OCI-LY7 (cell line): ENCODE measurements around the gene CDK15. TPM values are rescaled to one million over a fixed set of nuclear protein-coding genes. Genes with fewer than 3 reads are reported as not detected.

Experiments
- BruUV-seq: library from RNA; stranded (reverse); fragments of 400-500 nt; replicated peaks from 2 replicates; lab custom pipeline; 2021; lab: Mats Ljungman, UMichigan
- CTCF ChIA-PET: fragments of 300-600 bp; sonication (Branson Sonifier 250); formaldehyde crosslinking; loops from one replicate; lab custom pipeline; 2022; ENCODE audit warnings: antibody characterized with exemption; ENCODE audit not compliant: unreplicated experiment; lab: Charles Lee
- POLR2A ChIA-PET: fragments of 300-600 bp; sonication (Branson Sonifier 250); formaldehyde crosslinking; loops from one replicate; lab custom pipeline; 2022; ENCODE audit warnings: antibody characterized with exemption; lab: Charles Lee
- DNase-seq: peaks from one replicate; pipeline ENCODE4 v3.0.0-alpha.2; 2015; ENCODE audit warnings: low spot score
- H2AFZ ChIP-seq: fragments of 200-600 bp; sonication (generic), shearing (Covaris generic); 2 replicates; pipeline ENCODE4 v1.6.1; 2014; ENCODE audit warnings: mild to moderate bottlenecking, antibody characterized with exemption, low read length, moderate library complexity
- H3K27ac ChIP-seq: fragments of 200-600 bp; sonication (generic); 2 replicates; pipeline ENCODE4 v1.5.1; 2014; ENCODE audit warnings: mixed run types, low read depth, mild to moderate bottlenecking, moderate library complexity, low read length, inconsistent platforms; ENCODE audit not compliant: poor library complexity, severe bottlenecking
- H3K36me3 ChIP-seq: fragments of 200-600 bp; sonication (generic); 2 replicates; pipeline ENCODE4 v1.6.1; 2014; ENCODE audit warnings: mild to moderate bottlenecking, antibody characterized with exemption, low read length, moderate library complexity, mixed read lengths; ENCODE audit not compliant: insufficient read depth
- H3K4me1 ChIP-seq: fragments of 200-600 bp; sonication (generic); 2 replicates; pipeline ENCODE4 v1.5.1; 2014; ENCODE audit warnings: mild to moderate bottlenecking, low read length; ENCODE audit not compliant: insufficient read depth, poor library complexity, severe bottlenecking
- H3K4me2 ChIP-seq: fragments of 200-600 bp; sonication (generic); 2 replicates; pipeline ENCODE4 v1.6.1; 2014; ENCODE audit warnings: mild to moderate bottlenecking, low read length
- H3K4me3 ChIP-seq: fragments of 200-600 bp; sonication (generic); 2 replicates; pipeline ENCODE4 v1.5.1; 2014; ENCODE audit warnings: mild to moderate bottlenecking, low read depth, low read length; ENCODE audit not compliant: poor library complexity, severe bottlenecking
- H3K79me2 ChIP-seq: fragments of 200-600 bp; sonication (generic); 2 replicates; pipeline ENCODE4 v1.6.1; 2016; ENCODE audit warnings: low read depth, mild to moderate bottlenecking, low read length, moderate library complexity, mixed read lengths; ENCODE audit not compliant: insufficient read depth
- H3K9me2 ChIP-seq: fragments of 200-600 bp; sonication (generic); 2 replicates; pipeline ENCODE4 v1.6.1; 2016; ENCODE audit warnings: mild to moderate bottlenecking, low read length, mixed read lengths; ENCODE audit not compliant: insufficient read depth
- H3K9me3 ChIP-seq: fragments of 200-600 bp; sonication (generic); 2 replicates; pipeline ENCODE4 v1.6.1; 2014; ENCODE audit warnings: mild to moderate bottlenecking, mixed run types, low read length, mixed read lengths
- H4K20me1 ChIP-seq: fragments of 200-600 bp; sonication (generic); 2 replicates; pipeline ENCODE4 v1.6.1; 2014; ENCODE audit warnings: mild to moderate bottlenecking, antibody characterized with exemption, low read length, moderate library complexity, mixed read lengths; ENCODE audit not compliant: insufficient read depth
- EZH2phosphoT487 ChIP-seq: fragments of 200-600 bp; sonication (generic); IDR thresholded peaks from 2 replicates; pipeline ENCODE4 v1.6.1; 2018; ENCODE audit warnings: low read depth, borderline replicate concordance, mild to moderate bottlenecking, mixed run types, antibody characterized with exemption, low read length, moderate library complexity, mixed read lengths
- intact Hi-C: fragments of 100-400 bp; cut with micrococcal nuclease; formaldehyde crosslinking; loops from one replicate; pipeline ENCODE4 v1.10.0; 2022; ENCODE audit not compliant: unreplicated experiment
- total RNA-seq, 2 experiments: library from RNA; depleted of rRNA in 1 of 2; stranded (reverse); fragments of >200 nt in 1 of 2; shearing (Covaris generic) in 1 of 2; gene quantifications; 2 replicates each; pipeline ENCODE4 v1.2.3, GENCODE V29; 2014 to 2022
- TF ChIP-seq, protein P1 (sequence below): fragments of 200-600 bp; sonication (generic); conservative IDR thresholded peaks from 2 replicates; pipeline ENCODE4 v1.5.1; 2014; ENCODE audit warnings: mild to moderate bottlenecking, antibody characterized with exemption, low read length, moderate library complexity, mixed read lengths

Gene CDK15
- total RNA-seq, 2 experiments from 2014 or later = not detected

- POLR2A ChIA-PET = interaction anchor here (0.6 to 0.7 kb wide), 2 partner anchors 520 to 1659 kb away, joined by 3 to 4 read pairs; no protein-coding TSS in a partner anchor
- intact Hi-C loops = loop anchor here (1.0 kb wide), 1 partner anchor 16 kb away; no protein-coding TSS in a partner anchor
Observed at GRCh38 chr2:201765799-201766198, 40.5 kb upstream of the CDK15 start.

DNA sequence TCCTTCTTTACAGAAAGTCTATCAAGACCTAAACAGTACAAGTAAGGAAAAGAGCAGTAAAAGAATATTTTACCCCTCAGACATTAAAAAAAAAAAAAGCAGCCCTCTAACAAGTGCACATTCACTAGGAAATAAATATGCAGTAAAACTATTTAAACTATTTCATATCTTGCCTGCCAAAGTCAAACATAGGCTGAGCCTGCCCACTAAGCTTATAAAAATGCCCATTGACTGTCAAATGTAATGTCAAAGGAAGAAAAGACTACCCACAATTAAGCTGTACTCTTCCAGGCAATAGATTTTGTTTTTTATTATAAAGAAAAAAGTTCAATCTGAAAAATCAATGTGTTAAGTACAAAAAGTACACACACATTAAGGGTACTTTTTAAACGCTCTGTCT lies 37.4 kb upstream of the CDK15 start:
- CTCF ChIA-PET = interaction anchor here (0.9 kb wide), 1 partner anchor 10 kb away, joined by 3 read pairs; no protein-coding TSS in a partner anchor

More at GRCh38 chr2:201765799-201766198, 40.5 kb upstream of the CDK15 start:
- Histone ChIP-seq H3K36me3 (no peaks in the 10 kb centered on the region), H3K27ac (no peak overlapping the region), H4K20me1 (no peaks in the 10 kb centered on the region), H3K79me2 (no peaks in the 10 kb centered on the region), H3K4me2 (no peak overlapping the region), H3K4me3 (no peak overlapping the region), H3K9me2 (no peaks in the 10 kb centered on the region), H3K9me3 (no peaks in the 10 kb centered on the region), H2AFZ (no peak overlapping the region), H3K4me1 (no peaks in the 10 kb centered on the region)
- no peak for DNase-seq
- TF ChIP-seq, protein P1, sequence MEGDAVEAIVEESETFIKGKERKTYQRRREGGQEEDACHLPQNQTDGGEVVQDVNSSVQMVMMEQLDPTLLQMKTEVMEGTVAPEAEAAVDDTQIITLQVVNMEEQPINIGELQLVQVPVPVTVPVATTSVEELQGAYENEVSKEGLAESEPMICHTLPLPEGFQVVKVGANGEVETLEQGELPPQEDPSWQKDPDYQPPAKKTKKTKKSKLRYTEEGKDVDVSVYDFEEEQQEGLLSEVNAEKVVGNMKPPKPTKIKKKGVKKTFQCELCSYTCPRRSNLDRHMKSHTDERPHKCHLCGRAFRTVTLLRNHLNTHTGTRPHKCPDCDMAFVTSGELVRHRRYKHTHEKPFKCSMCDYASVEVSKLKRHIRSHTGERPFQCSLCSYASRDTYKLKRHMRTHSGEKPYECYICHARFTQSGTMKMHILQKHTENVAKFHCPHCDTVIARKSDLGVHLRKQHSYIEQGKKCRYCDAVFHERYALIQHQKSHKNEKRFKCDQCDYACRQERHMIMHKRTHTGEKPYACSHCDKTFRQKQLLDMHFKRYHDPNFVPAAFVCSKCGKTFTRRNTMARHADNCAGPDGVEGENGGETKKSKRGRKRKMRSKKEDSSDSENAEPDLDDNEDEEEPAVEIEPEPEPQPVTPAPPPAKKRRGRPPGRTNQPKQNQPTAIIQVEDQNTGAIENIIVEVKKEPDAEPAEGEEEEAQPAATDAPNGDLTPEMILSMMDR = no peak
- TF ChIP-seq EZH2phosphoT487 = no peak
- CTCF ChIA-PET = no interaction called here
- BruUV-seq = no TSS peak

More for the DNA sequence above, 37.4 kb upstream of the CDK15 start:
- H3K27ac ChIP-seq = no peak overlapping the region
- H3K9me2 ChIP-seq = no peaks in the 10 kb centered on the region
- TF ChIP-seq EZH2phosphoT487 = no peak
- TF ChIP-seq, protein P1 = no peak
- no peak for DNase-seq
- no peak overlapping the region for H3K4me3 ChIP-seq
- POLR2A ChIA-PET = interaction anchor here (0.7 to 2.0 kb wide), 5 partner anchors 8 to 73 kb away, joined by 3 to 11 read pairs (median 5); no protein-coding TSS in a partner anchor
- no peaks in the 10 kb centered on the region for H4K20me1 ChIP-seq
- H3K79me2 ChIP-seq = no peaks in the 10 kb centered on the region
- H2AFZ ChIP-seq = no peak overlapping the region
- H3K36me3 ChIP-seq = no peaks in the 10 kb centered on the region
- H3K4me1 ChIP-seq = no peaks in the 10 kb centered on the region
- no TSS peak for BruUV-seq
- H3K9me3 ChIP-seq = no peaks in the 10 kb centered on the region
- intact Hi-C loops = no loop called here
- no peak overlapping the region for H3K4me2 ChIP-seq
